B cell (primary cell): ENCODE results near the gene SPSB1. TPM values are rescaled to one million over a fixed set of nuclear protein-coding genes. Genes with fewer than 3 reads are reported as not detected.

Source experiments
- ATAC-seq: fragments of 200-7000 bp; cut with Tn5 transposase; one replicate; pipeline ENCODE4 v1.10.0; 2021; ENCODE audit warnings: low read depth, mild to moderate bottlenecking, moderate number of reproducible peaks, moderate library complexity
- CTCF ChIA-PET: fragments of 350-600 bp; sonication (Branson Sonifier 250); formaldehyde crosslinking; loops from one replicate; lab custom pipeline; 2021; ENCODE audit warnings: antibody characterized with exemption, inconsistent platforms; lab: Charles Lee
- POLR2A ChIA-PET: fragments of 350-600 bp; sonication (Branson Sonifier 250); formaldehyde crosslinking; loops from one replicate; lab custom pipeline; 2021; ENCODE audit warnings: antibody characterized with exemption; lab: Charles Lee
- DNase-seq: peaks from one replicate; pipeline ENCODE4 v3.0.0; 2013
- H2AFZ ChIP-seq: 2 replicates; pipeline ENCODE4 v1.6.1; 2012; ENCODE audit warnings: mild to moderate bottlenecking, low read depth, low read length; ENCODE audit not compliant: insufficient read depth, poor library complexity, severe bottlenecking
- H3K27ac ChIP-seq, 2 donors: 1 replicate in 1 of 2; 2 replicates in 1 of 2; pipeline ENCODE4 v1.5.1; 2012 to 2013; ENCODE audit warnings: low read length in 2 of 2, mild to moderate bottlenecking in 2 of 2, moderate library complexity in 1 of 2
- H3K27me3 ChIP-seq, 4 experiments: fragments of 200-600 bp in 1 of 4; sonication (generic) in 1 of 4; replicated peaks in 1 of 4; 1 replicate in 2 of 4; 2 replicates in 2 of 4; pipeline versions ENCODE4 v1.6.1 to v1.7.0; 2013 to 2016; ENCODE audit warnings: low read length in 3 of 4, mild to moderate bottlenecking in 2 of 4, mixed read lengths in 1 of 4, moderate library complexity in 1 of 4; ENCODE audit not compliant: insufficient read depth in 4 of 4, control insufficient read depth in 3 of 4; ENCODE audit errors: control extremely low read depth in 1 of 4
- H3K36me3 ChIP-seq, 2 experiments: replicated peaks in 1 of 2; 1 replicate in 1 of 2; 2 replicates in 1 of 2; pipeline versions ENCODE4 v1.6.1 to v1.7.1; 2013; ENCODE audit warnings: low read length in 1 of 2; ENCODE audit not compliant: insufficient read depth in 2 of 2, control insufficient read depth in 1 of 2; ENCODE audit errors: control extremely low read depth in 1 of 2, extremely low read depth in 1 of 2
- H3K4me1 ChIP-seq, 2 donors: fragments of 200-600 bp in 1 of 2; sonication (generic) in 1 of 2; 1 replicate in 1 of 2; 2 replicates in 1 of 2; pipeline versions ENCODE4 v1.5.1 to v1.6.1; 2013 to 2017; ENCODE audit warnings: low read length in 2 of 2; ENCODE audit not compliant: control insufficient read depth in 2 of 2, insufficient read depth in 2 of 2
- H3K4me2 ChIP-seq: replicated peaks from 2 replicates; pipeline ENCODE3; 2012; ENCODE audit warnings: mild to moderate bottlenecking, low read depth, low read length; ENCODE audit not compliant: poor library complexity, severe bottlenecking
- H3K4me3 ChIP-seq, 5 experiments: fragments of 200-600 bp in 1 of 5; sonication (generic) in 1 of 5; 1 replicate in 3 of 5; 2 replicates in 2 of 5; pipeline versions ENCODE4 v1.5.1 to v1.7.0; 2011 to 2016; ENCODE audit warnings: low read length in 4 of 5, mild to moderate bottlenecking in 4 of 5, low read depth in 2 of 5, control low read depth in 1 of 5, moderate library complexity in 1 of 5; ENCODE audit not compliant: insufficient read depth in 1 of 5; ENCODE audit errors: control extremely low read depth in 1 of 5, extremely low read depth in 1 of 5
- H3K79me2 ChIP-seq: fragments of 200-600 bp; sonication (generic); one replicate; pipeline ENCODE4 v1.6.0; 2016; ENCODE audit warnings: low read length; ENCODE audit not compliant: control insufficient read depth, insufficient read depth
- H3K9ac ChIP-seq: fragments of 200-600 bp; sonication (generic); 2 replicates; pipeline ENCODE4 v1.6.1; 2017; ENCODE audit warnings: mild to moderate bottlenecking, low read length, moderate library complexity
- H3K9me3 ChIP-seq, 3 donors: one replicate each; pipeline versions ENCODE4 v1.6.1 to v1.7.1; 2013; ENCODE audit warnings: low read length in 2 of 3; ENCODE audit not compliant: control insufficient read depth in 2 of 3, insufficient read depth in 1 of 3; ENCODE audit errors: control extremely low read depth in 1 of 3
- H4K20me1 ChIP-seq: 2 replicates; pipeline ENCODE4 v1.6.0; 2012; ENCODE audit warnings: mild to moderate bottlenecking, low read length; ENCODE audit not compliant: insufficient read depth, control insufficient read depth, poor library complexity, severe bottlenecking
- H3K27ac Mint-ChIP-seq: one replicate; pipeline ENCODE4 v1.8.0; 2021; ENCODE audit warnings: mixed read lengths
- H3K27me3 Mint-ChIP-seq: one replicate; pipeline ENCODE4 v1.8.0; 2021; ENCODE audit warnings: mixed read lengths
- H3K4me1 Mint-ChIP-seq: one replicate; pipeline ENCODE4 v1.8.0; 2021; ENCODE audit warnings: mixed read lengths
- H3K4me3 Mint-ChIP-seq: one replicate; pipeline ENCODE4 v1.8.0; 2021; ENCODE audit warnings: mixed read lengths
- H3K9me3 Mint-ChIP-seq: one replicate; pipeline ENCODE4 v1.8.0; 2022; ENCODE audit warnings: mixed read lengths; ENCODE audit not compliant: insufficient read depth
- EZH2 ChIP-seq: IDR thresholded peaks from 2 replicates; pipeline ENCODE4 v1.6.1; 2012; ENCODE audit warnings: borderline replicate concordance, low read depth, mild to moderate bottlenecking, moderate library complexity, low read length; ENCODE audit not compliant: insufficient read depth, poor library complexity, severe bottlenecking
- WGBS: methylation state at CpG from one replicate; pipeline ENCODE4 v1.1.5; 2013; ENCODE audit warnings: missing lambda C conversion rate; ENCODE audit not compliant: insufficient coverage; 5-methylcytosine and 5-hydroxymethylcytosine counted together
- intact Hi-C: fragments of 100-400 bp; cut with micrococcal nuclease; formaldehyde crosslinking; loops from one replicate; pipeline ENCODE4 v1.10.0; 2022
- polyA plus RNA-seq: library from polyadenylated mRNA; depleted of rRNA; stranded (reverse); fragments of >200 nt; gene quantifications from 2 replicates; pipeline ENCODE4 v1.2.3, GENCODE V29; 2012
- total RNA-seq, 2 donors: library from RNA; stranded (reverse); fragments of 120-200 nt in 1 of 2; gene quantifications; 1 replicate in 1 of 2; 2 replicates in 1 of 2; pipeline versions ENCODE4 v1.2.3 to v1.2.4, GENCODE V29; 2013 to 2022
- TF ChIP-seq, protein P1 (sequence below): fragments of 200-600 bp; IDR thresholded peaks from one replicate; pipeline ENCODE4 v1.8.0; 2022; ENCODE audit warnings: antibody characterized with exemption, mild to moderate bottlenecking

The SPSB1 gene
- total and polyA plus RNA-seq, 2 donors (not counting 1 experiment from before 2014, with no cell fraction given) = 1.7 to 9.4 TPM

DNA sequence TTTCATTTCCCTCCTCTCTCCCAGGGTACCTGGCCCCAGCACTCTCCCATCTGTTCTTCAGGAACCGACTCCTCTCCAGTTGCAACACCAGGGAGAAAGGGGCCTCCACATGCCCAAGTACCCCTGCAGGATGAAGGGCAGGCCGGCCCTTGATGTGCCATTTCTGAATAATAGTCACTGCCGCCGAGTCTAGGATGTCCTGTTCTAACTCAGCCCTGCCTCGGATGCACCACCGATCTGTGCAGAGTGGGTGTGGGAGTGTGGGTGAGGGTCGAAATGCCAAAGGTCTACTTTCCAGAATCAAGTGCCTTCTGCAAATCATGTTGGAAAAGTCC, 25.4 kb upstream of the SPSB1 start:
- POLR2A ChIA-PET = no interaction called here
- ATAC-seq = no peak
- peaks cover 0 to 46% of the 10 kb centered on the region in 2 experiments for H3K36me3 ChIP-seq

DNA sequence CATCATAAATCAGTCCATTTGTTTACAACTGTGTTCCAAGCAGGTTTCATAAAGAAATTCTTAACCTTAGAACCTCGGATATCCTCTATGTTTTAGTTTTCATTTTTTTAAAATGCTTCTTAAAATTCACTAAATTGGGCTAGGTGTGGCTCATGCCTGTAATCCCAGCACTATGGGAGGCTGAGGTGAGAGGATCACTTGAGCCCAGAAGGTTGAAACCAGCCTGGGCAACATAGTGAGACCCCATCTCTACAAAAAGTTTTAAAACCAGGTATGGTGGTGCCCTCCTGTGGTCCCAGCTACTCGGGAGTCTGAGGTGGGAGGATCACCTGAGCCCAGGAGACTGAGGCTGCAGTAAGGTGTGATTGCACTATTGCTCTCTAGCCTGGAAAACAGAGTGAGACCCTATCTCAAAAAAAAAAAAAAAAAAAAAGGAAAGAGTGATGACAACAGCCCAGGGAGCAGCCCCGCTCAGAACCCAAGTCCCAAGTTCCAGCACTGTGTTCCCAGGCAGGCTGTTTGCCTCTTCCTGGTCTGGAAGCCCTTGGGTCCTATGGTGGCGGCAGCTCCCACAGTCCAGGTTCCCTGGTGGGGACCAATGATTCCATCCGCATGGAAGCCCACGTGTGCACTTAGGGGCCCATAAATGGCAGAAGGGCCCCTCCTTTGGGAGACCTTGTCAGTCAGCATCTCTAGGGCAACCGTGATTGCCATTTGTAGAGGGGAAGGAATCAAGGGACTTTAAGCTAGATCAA, 24.7 kb upstream of the SPSB1 start:
- TF ChIP-seq EZH2 = no peak
- TF ChIP-seq, protein P1, sequence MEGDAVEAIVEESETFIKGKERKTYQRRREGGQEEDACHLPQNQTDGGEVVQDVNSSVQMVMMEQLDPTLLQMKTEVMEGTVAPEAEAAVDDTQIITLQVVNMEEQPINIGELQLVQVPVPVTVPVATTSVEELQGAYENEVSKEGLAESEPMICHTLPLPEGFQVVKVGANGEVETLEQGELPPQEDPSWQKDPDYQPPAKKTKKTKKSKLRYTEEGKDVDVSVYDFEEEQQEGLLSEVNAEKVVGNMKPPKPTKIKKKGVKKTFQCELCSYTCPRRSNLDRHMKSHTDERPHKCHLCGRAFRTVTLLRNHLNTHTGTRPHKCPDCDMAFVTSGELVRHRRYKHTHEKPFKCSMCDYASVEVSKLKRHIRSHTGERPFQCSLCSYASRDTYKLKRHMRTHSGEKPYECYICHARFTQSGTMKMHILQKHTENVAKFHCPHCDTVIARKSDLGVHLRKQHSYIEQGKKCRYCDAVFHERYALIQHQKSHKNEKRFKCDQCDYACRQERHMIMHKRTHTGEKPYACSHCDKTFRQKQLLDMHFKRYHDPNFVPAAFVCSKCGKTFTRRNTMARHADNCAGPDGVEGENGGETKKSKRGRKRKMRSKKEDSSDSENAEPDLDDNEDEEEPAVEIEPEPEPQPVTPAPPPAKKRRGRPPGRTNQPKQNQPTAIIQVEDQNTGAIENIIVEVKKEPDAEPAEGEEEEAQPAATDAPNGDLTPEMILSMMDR = no peak
- H3K4me3 Mint-ChIP-seq = no peak overlapping the region
- no peak for DNase-seq
- Histone ChIP-seq H3K79me2 (no peaks in the 10 kb centered on the region), H4K20me1 (no peaks in the 10 kb centered on the region), H3K4me2 (no peak overlapping the region), H3K9ac (no peak overlapping the region), H3K27me3 (no peaks in the 10 kb centered on the region), H3K4me1 (no peaks in the 10 kb centered on the region), H3K27ac (no peak overlapping the region), H3K4me3 (no peak overlapping the region), H2AFZ (no peak overlapping the region), H3K9me3 (no peaks in the 10 kb centered on the region), H3K36me3 (peaks cover 0 to 39% of the 10 kb centered on the region in 2 experiments)
- no peaks in the 10 kb centered on the region for H3K27me3 Mint-ChIP-seq
- 95% methylated on average over 4 of the region's 7 CpGs for WGBS
- ATAC-seq = no peak
- no peaks in the 10 kb centered on the region for H3K9me3 Mint-ChIP-seq
- H3K4me1 Mint-ChIP-seq = peaks cover 2% of the 10 kb centered on the region
- intact Hi-C loops = loop anchor here (1.0 kb wide), 1 partner anchor 223 kb away; no protein-coding TSS in a partner anchor
- no peak overlapping the region for H3K27ac Mint-ChIP-seq
- ChIA-PET CTCF (interaction anchor here (1.5 to 4.2 kb wide), 6 partner anchors 8 to 225 kb away, joined by 4 to 44 read pairs (median 6); no protein-coding TSS in a partner anchor), POLR2A (no interaction called here)

More for the DNA sequence above, 25.4 kb upstream of the SPSB1 start:
- intact Hi-C loops = loop anchor here (1.0 kb wide), 1 partner anchor 224 kb away; no protein-coding TSS in a partner anchor
- H3K9me3 ChIP-seq = no peaks in the 10 kb centered on the region
- H3K4me2 ChIP-seq = no peak overlapping the region
- H3K27ac Mint-ChIP-seq = no peak overlapping the region
- CTCF ChIA-PET = interaction anchor here (0.9 to 4.2 kb wide), 11 partner anchors 9 to 225 kb away, joined by 3 to 44 read pairs (median 5); no protein-coding TSS in a partner anchor
- no peaks in the 10 kb centered on the region for H3K27me3 Mint-ChIP-seq
- H3K27ac ChIP-seq = no peak overlapping the region
- DNase-seq = no peak
- WGBS = 90% methylated on average over 6 of the region's 7 CpGs
- H3K27me3 ChIP-seq = no peaks in the 10 kb centered on the region
- no peaks in the 10 kb centered on the region for H3K4me1 ChIP-seq
- H3K4me1 Mint-ChIP-seq = peaks cover 2% of the 10 kb centered on the region
- no peaks in the 10 kb centered on the region for H4K20me1 ChIP-seq
- TF ChIP-seq, protein P1 = peak; percentile 10
- no peak for TF ChIP-seq EZH2
- no peak overlapping the region for H3K4me3 ChIP-seq
- H3K4me3 Mint-ChIP-seq = no peak overlapping the region
- H3K9ac ChIP-seq = no peak overlapping the region
- no peaks in the 10 kb centered on the region for H3K79me2 ChIP-seq
- no peaks in the 10 kb centered on the region for H3K9me3 Mint-ChIP-seq
- H2AFZ ChIP-seq = no peak overlapping the region
